RWPE2 (cell line): Measurements from ENCODE around the gene CEP43.

Experiments
- ATAC-seq: fragments of 200-7000 bp; cut with Tn5 transposase; 3 replicates; pipeline ENCODE4 v1.9.1; 2021; ENCODE audit warnings: low read depth
- DNase-seq: peaks from one replicate; pipeline ENCODE4 v3.0.0-alpha.2; 2020; ENCODE audit warnings: low spot score
- H3K27ac ChIP-seq: fragments of 450-650 bp; 2 replicates; pipeline ENCODE4 v1.5.1; 2017; ENCODE audit warnings: mild to moderate bottlenecking; ENCODE audit not compliant: poor library complexity, severe bottlenecking
- H3K27me3 ChIP-seq: fragments of 250-450 bp; sonication (Bioruptor Pico); 2 replicates; pipeline ENCODE4 v1.5.1; 2021; ENCODE audit warnings: mild to moderate bottlenecking, moderate library complexity; ENCODE audit not compliant: insufficient read depth, poor library complexity, severe bottlenecking
- H3K36me3 ChIP-seq: fragments of 250-450 bp; sonication (Bioruptor Pico); 2 replicates; pipeline ENCODE4 v1.5.1; 2020; ENCODE audit warnings: low read depth, mild to moderate bottlenecking, moderate library complexity
- H3K4me1 ChIP-seq: fragments of 250-450 bp; sonication (Bioruptor Pico); 2 replicates; pipeline ENCODE4 v1.5.1; 2021; ENCODE audit warnings: mild to moderate bottlenecking, moderate library complexity; ENCODE audit not compliant: insufficient read depth, poor library complexity, severe bottlenecking
- H3K4me3 ChIP-seq: fragments of 250-450 bp; sonication (Bioruptor Pico); 2 replicates; pipeline ENCODE4 v1.5.1; 2021; ENCODE audit warnings: mild to moderate bottlenecking, moderate library complexity; ENCODE audit not compliant: severe bottlenecking
- H3K9me3 ChIP-seq: fragments of 250-450 bp; sonication (Bioruptor Pico); 2 replicates; pipeline ENCODE4 v1.5.1; 2021; ENCODE audit warnings: mild to moderate bottlenecking, moderate library complexity; ENCODE audit not compliant: severe bottlenecking
- TF ChIP-seq, protein P1 (sequence below): fragments of 450-650 bp; IDR thresholded peaks from one replicate; pipeline ENCODE4 v1.5.1; 2017; ENCODE audit warnings: mild to moderate bottlenecking, moderate library complexity; ENCODE audit not compliant: poor library complexity, severe bottlenecking

The CEP43 gene

DNA sequence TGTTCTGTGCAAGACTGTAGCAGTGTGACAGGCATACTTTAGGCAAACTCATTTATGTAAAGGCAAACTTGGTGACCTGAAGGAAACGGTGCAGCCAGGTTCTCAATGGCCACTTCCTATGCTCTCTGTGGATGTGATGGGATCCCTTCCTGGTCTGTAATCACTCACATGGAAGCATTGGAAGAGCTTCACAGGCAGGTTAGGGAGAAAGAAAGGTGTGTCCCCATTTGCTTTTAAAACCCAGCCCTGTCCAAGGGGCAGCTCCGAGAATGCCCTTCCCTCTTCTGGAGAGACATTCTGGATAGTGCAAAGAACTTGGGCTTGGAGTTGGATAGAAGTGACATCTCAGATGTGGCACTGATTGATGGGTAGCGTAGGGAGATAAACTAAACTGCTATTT lies 28.1 kb downstream of the CEP43 start:
- Histone ChIP-seq H3K36me3 (peaks cover 64% of the 10 kb centered on the region), H3K27ac (no peak overlapping the region), H3K4me3 (no peak overlapping the region), H3K27me3 (no peaks in the 10 kb centered on the region), H3K4me1 (no peaks in the 10 kb centered on the region), H3K9me3 (no peaks in the 10 kb centered on the region)
- TF ChIP-seq, protein P1, sequence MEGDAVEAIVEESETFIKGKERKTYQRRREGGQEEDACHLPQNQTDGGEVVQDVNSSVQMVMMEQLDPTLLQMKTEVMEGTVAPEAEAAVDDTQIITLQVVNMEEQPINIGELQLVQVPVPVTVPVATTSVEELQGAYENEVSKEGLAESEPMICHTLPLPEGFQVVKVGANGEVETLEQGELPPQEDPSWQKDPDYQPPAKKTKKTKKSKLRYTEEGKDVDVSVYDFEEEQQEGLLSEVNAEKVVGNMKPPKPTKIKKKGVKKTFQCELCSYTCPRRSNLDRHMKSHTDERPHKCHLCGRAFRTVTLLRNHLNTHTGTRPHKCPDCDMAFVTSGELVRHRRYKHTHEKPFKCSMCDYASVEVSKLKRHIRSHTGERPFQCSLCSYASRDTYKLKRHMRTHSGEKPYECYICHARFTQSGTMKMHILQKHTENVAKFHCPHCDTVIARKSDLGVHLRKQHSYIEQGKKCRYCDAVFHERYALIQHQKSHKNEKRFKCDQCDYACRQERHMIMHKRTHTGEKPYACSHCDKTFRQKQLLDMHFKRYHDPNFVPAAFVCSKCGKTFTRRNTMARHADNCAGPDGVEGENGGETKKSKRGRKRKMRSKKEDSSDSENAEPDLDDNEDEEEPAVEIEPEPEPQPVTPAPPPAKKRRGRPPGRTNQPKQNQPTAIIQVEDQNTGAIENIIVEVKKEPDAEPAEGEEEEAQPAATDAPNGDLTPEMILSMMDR, result no peak
- no peak for DNase-seq
- no peak for ATAC-seq

DNA sequence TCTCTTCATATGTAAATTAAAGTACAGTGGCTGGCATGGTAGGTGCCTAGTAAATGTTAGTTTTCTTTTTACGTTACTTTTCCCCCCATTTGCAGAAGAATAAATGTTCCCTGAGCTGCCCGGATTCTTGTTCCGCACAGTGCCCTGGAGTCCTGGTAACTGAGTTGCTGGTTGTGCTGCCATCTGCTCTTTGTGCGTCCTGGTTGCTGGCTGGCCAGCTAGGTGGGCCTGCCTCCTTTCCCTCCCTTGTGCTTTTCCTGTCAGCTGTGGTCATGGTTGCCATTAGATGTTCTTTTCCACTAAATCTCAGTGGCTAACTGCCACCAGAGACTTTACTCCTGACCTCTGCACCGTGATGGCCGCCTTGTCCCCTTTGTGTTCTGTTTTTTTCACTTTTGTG lies 28.6 kb downstream of the CEP43 start:
- ATAC-seq, result no peak
- TF ChIP-seq, protein P1, result no peak

DNA sequence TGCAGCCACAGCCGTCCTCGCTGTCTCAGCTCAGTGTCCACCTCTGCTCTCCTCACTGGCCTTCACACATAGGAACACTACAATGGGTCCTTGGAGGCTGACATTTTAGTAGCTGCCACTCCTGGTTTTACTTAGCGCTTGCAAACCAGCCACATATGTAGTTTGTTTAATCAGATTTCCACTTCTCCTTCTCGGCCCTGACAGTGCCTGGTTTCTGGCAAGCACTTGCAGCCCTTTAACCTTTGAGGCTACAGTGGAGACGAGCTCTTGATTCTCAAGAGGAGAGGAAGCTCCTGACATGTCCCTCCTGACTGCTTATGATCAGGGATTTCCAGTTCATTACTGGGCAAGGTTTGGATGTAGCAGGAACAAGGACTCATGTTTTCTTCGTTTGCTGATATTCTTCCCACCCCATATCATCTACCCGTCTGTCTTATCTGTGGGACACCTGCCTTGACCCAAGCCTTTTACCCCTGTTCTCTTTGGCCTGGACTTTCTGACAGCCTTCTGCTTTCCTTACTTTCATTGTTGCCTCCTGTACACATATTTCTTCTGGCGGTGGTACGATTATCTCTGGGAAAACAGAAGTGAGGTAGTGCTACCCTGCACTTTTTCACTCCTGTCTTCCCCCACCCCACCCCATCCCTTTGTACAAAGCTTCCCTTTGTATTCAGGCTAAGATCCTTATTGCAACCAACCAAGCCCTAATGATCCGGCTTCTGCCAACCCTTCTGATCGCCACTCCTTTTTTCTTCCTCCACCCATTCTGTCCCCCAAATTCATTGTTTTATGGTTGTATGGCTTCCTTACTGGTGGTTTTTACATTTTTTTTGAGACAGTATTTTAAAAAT lies 31.2 kb downstream of the CEP43 start:
- peaks cover 79% of the 10 kb centered on the region for H3K36me3 ChIP-seq
- no peak for ATAC-seq
- no peak overlapping the region for H3K27ac ChIP-seq
- no peaks in the 10 kb centered on the region for H3K9me3 ChIP-seq
- TF ChIP-seq, protein P1, result no peak
- no peak overlapping the region for H3K4me3 ChIP-seq
- H3K27me3 ChIP-seq, result no peaks in the 10 kb centered on the region
- H3K4me1 ChIP-seq, result no peaks in the 10 kb centered on the region
- no peak for DNase-seq

More for the DNA sequence above, 28.6 kb downstream of the CEP43 start:
- Histone ChIP-seq H3K9me3 (no peaks in the 10 kb centered on the region), H3K36me3 (peaks cover 64% of the 10 kb centered on the region), H3K4me3 (no peak overlapping the region), H3K4me1 (no peaks in the 10 kb centered on the region), H3K27ac (no peak overlapping the region), H3K27me3 (no peaks in the 10 kb centered on the region)
- no peak for DNase-seq

DNA sequence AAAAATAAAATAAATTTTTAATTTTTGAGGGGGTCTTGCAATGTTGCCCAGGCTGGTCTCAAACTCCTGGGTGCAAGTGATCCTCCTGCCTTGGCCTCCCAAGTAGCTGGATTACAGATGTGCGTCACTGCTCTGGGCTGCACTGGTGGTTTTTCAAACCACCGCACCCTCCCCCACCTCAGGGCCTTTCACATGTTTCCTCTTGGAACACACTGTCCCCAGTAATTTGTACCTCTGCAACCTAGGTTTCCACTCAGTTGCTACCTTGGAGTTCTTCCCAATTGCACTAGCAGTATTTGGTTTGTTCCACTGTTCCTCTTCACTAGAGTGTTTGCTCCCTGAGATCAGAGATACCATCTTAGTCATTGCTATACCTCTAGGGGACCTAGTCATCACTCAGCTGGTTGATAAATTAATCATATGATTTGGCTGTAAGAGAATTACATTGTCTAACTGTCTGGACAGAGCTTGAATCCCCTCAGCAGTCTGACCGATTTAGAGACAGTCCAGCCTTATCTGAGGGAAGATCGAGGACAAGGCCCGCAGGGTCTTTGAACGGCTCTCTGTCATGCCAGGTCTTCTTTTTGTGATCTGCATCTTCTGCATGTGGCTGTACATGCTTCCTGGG lies 32.0 kb downstream of the CEP43 start:
- H3K9me3 ChIP-seq, result no peaks in the 10 kb centered on the region
- no peak for DNase-seq
- no peak for ATAC-seq
- H3K4me1 ChIP-seq, result no peaks in the 10 kb centered on the region
- no peak overlapping the region for H3K4me3 ChIP-seq
- H3K36me3 ChIP-seq, result peaks cover 78% of the 10 kb centered on the region
- TF ChIP-seq, protein P1, result no peak
- H3K27me3 ChIP-seq, result no peaks in the 10 kb centered on the region
- H3K27ac ChIP-seq, result no peak overlapping the region

DNA sequence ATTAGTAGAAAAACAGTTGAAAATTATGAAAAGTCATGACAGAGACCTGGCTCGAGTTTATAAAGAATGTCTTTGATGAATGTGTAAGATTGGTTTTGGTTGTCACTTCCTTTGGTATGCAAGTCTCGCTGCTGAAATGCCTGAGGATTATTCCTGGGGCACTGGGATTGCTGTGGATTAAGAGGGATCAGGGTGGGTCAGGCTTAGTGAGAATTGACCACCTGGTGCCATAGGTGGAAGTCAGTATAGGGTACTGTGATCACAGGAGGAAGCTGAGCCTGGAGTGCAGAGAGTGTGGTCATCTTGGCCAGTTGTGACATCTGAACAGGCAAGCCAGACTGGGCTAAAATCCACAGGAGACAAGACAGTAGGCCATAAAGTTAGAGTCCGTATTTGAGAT lies 34.9 kb downstream of the CEP43 start:
- TF ChIP-seq, protein P1, result no peak
- Histone ChIP-seq H3K9me3 (no peaks in the 10 kb centered on the region), H3K27me3 (no peaks in the 10 kb centered on the region), H3K4me1 (no peaks in the 10 kb centered on the region), H3K4me3 (no peak overlapping the region), H3K27ac (no peak overlapping the region), H3K36me3 (peaks cover 64% of the 10 kb centered on the region)
- DNase-seq (no peak), ATAC-seq (no peak)
